K562 (cell line): ENCODE results near the gene KIAA0513. TPM values are rescaled to one million over a fixed set of nuclear protein-coding genes. Genes with fewer than 3 reads are reported as not detected.

Source experiments
- CBX3 ChIP-seq, 2 experiments: IDR thresholded peaks; 1 replicate in 1 of 2; 2 replicates in 1 of 2; pipeline ENCODE4 v1.6.1; 2012; ENCODE audit warnings: inconsistent platforms in 2 of 2, low read length in 2 of 2, borderline replicate concordance in 1 of 2, control low read depth in 1 of 2
- FOXJ2 ChIP-seq: fragments of 200-800 bp; sonication (Bioruptor generic); IDR thresholded peaks from 2 replicates; pipeline ENCODE4 v1.6.1; 2016; ENCODE audit warnings: missing genetic modification characterization, missing compliant biosample characterization
- GTF2A2 ChIP-seq: IDR thresholded peaks from 2 replicates; pipeline ENCODE4 v1.6.1; 2016; ENCODE audit warnings: mild to moderate bottlenecking, missing genetic modification characterization, missing compliant biosample characterization
- GTF2E2 ChIP-seq: fragments of 200-800 bp; sonication (Bioruptor generic); IDR thresholded peaks from 2 replicates; pipeline ENCODE4 v1.6.1; 2016; ENCODE audit warnings: missing genetic modification characterization, missing compliant biosample characterization
- HNRNPL ChIP-seq: fragments of 200-400 bp; formaldehyde crosslinking; IDR thresholded peaks from 2 replicates; pipeline ENCODE4 v1.6.1; 2017; ENCODE audit warnings: low read depth, mild to moderate bottlenecking, low read length
- PML ChIP-seq: IDR thresholded peaks from 2 replicates; pipeline ENCODE4 v1.6.1; 2012; ENCODE audit warnings: low read length, inconsistent platforms
- PTTG1 ChIP-seq: fragments of 450-650 bp; IDR thresholded peaks from 2 replicates; pipeline ENCODE4 v1.6.1; 2016; ENCODE audit warnings: low read depth, mild to moderate bottlenecking, missing genetic modification characterization, missing compliant biosample characterization
- SP1 ChIP-seq: sonication (generic); formaldehyde crosslinking; IDR thresholded peaks from 2 replicates; pipeline ENCODE4 v1.8.1; 2022; ENCODE audit warnings: mild to moderate bottlenecking, missing genetic modification reagents
- STAT5B ChIP-seq: fragments of 250-450 bp; sonication (Bioruptor Pico); IDR thresholded peaks from 2 replicates; pipeline ENCODE4 v1.8.0; 2021; ENCODE audit warnings: mild to moderate bottlenecking, inconsistent platforms
- ZNF146 ChIP-seq: IDR thresholded peaks from one replicate; pipeline ENCODE4 v1.6.1; 2018; ENCODE audit warnings: missing compliant biosample characterization; ENCODE audit not compliant: unreplicated experiment
- ZNF354B ChIP-seq: fragments of 250-450 bp; sonication (Bioruptor Pico); IDR thresholded peaks from 2 replicates; pipeline ENCODE4 v1.4.0; 2020
- polyA plus RNA-seq, 8 experiments: library from polyadenylated mRNA; depleted of rRNA in 4 of 8; stranded (reverse) in 5 of 8; unstranded in 3 of 8; fragments of >200 nt; fragmentation: Nextera tagmentation in 2 of 8; fragmentation: Illumina TruSeq in 1 of 8; extraction: Ambion mirVana in 2 of 8; extraction: Trizol in 1 of 8; gene quantifications; 2 replicates each; pipeline versions ENCODE4 v1.2.1 to v1.2.3, GENCODE V29; 2011 to 2014; ENCODE audit warnings: inconsistent platforms in 1 of 8, missing spikeins in 1 of 8
- total RNA-seq, 7 experiments: library from RNA; depleted of rRNA in 6 of 7; stranded (reverse); fragments of >200 nt in 6 of 7; fragmentation: Illumina TruSeq in 2 of 7; extraction: Trizol in 2 of 7; gene quantifications; 2 replicates each; pipeline versions ENCODE4 v1.2.1 to v1.2.3, GENCODE V29; 2011 to 2021; ENCODE audit warnings: low replicate concordance in 1 of 7
- TF ChIP-seq, protein P1 (sequence below), 2 experiments: fragments of 450-650 bp in 1 of 2; IDR thresholded peaks; 2 replicates each; pipeline ENCODE4 v1.6.1; 2011 to 2017; ENCODE audit warnings: low read depth in 2 of 2, antibody characterized with exemption in 1 of 2, borderline replicate concordance in 1 of 2, low read length in 1 of 2, mild to moderate bottlenecking in 1 of 2, mixed read lengths in 1 of 2; ENCODE audit not compliant: control insufficient read depth in 1 of 2
- TF ChIP-seq, protein P2 (sequence below): fragments of 450-650 bp; formaldehyde crosslinking; IDR thresholded peaks from 2 replicates; pipeline ENCODE4 v1.4.0; 2020; ENCODE audit warnings: mild to moderate bottlenecking, moderate library complexity
- TF ChIP-seq, protein P3 (sequence below): fragments of 250-450 bp; sonication (Bioruptor Pico); IDR thresholded peaks from 2 replicates; pipeline ENCODE4 v1.8.0; 2021; ENCODE audit warnings: moderate library complexity, mild to moderate bottlenecking, inconsistent platforms
- TF ChIP-seq, protein P4 (sequence below), 3 experiments: fragments of 200-800 bp in 1 of 3; sonication (Bioruptor generic) in 1 of 3; sonication (generic) in 1 of 3; formaldehyde crosslinking in 1 of 3; IDR thresholded peaks; 2 replicates each; pipeline versions ENCODE4 v1.6.1 to v1.8.0; 2016 to 2022; ENCODE audit warnings: mild to moderate bottlenecking in 2 of 3, missing compliant biosample characterization in 2 of 3, missing genetic modification characterization in 2 of 3, missing genetic modification reagents in 1 of 3
- TF ChIP-seq, protein P5 (sequence below): fragments of 450-650 bp; IDR thresholded peaks from 2 replicates; pipeline ENCODE4 v1.6.1; 2014; ENCODE audit warnings: low read depth, mild to moderate bottlenecking, moderate library complexity, borderline replicate concordance
- TF ChIP-seq, protein P6 (sequence below): sonication (generic); formaldehyde crosslinking; IDR thresholded peaks from 2 replicates; pipeline ENCODE4 v1.8.0; 2022; ENCODE audit warnings: missing genetic modification reagents, mild to moderate bottlenecking, borderline replicate concordance

The KIAA0513 gene
- total and polyA plus RNA-seq, 9 of the 15 experiments (the other 6 are each of a cell fraction or from before 2014, with no cell fraction given) = 0.18 to 13.7 (median 10.2) TPM

DNA sequence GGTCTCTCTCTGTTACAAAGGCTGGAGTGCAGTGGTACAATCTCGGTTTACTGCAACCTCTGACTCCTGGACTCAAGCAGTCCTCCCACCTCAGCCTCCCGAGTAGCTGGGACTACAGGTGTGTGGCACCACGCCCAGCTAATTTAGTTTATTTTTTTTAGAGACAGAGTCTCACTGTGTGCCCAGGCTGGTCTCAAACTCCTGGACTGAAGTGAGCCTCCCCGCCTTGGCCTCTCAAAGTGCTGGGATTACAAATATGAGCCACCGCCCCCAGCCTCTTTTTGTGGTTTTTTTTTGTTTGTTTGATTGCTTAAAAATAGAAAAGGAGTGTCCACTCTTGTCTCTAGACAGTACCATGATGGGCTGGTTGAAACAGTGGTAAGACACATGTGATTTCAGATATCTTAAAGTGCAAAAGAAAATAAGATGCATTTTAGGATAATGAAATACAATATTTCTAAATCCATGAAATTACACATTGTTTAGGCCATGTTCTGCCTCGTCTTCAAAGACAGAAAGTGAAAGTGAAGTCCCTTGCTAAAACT lies 27.4 kb downstream of the KIAA0513 start (continued):
- TF ChIP-seq, protein P1, sequence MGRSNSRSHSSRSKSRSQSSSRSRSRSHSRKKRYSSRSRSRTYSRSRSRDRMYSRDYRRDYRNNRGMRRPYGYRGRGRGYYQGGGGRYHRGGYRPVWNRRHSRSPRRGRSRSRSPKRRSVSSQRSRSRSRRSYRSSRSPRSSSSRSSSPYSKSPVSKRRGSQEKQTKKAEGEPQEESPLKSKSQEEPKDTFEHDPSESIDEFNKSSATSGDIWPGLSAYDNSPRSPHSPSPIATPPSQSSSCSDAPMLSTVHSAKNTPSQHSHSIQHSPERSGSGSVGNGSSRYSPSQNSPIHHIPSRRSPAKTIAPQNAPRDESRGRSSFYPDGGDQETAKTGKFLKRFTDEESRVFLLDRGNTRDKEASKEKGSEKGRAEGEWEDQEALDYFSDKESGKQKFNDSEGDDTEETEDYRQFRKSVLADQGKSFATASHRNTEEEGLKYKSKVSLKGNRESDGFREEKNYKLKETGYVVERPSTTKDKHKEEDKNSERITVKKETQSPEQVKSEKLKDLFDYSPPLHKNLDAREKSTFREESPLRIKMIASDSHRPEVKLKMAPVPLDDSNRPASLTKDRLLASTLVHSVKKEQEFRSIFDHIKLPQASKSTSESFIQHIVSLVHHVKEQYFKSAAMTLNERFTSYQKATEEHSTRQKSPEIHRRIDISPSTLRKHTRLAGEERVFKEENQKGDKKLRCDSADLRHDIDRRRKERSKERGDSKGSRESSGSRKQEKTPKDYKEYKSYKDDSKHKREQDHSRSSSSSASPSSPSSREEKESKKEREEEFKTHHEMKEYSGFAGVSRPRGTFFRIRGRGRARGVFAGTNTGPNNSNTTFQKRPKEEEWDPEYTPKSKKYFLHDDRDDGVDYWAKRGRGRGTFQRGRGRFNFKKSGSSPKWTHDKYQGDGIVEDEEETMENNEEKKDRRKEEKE (IDR thresholded peaks at IDR 0.05; ENCODE audit: borderline replicate concordance in 1 of 2, control insufficient read depth in 1 of 2, low read depth in 2 of 2, low read length in 1 of 2) = no peak
- TF ChIP-seq PTTG1 (tag) (no peak), PML (no peak), GTF2E2 (tag) (peak; percentile 74; the same call in 1 of the 2 replicates), FOXJ2 (tag) (no peak), HNRNPL (no peak), SP1 (no peak), ZNF146 (CRISPR knock-in tag) (no peak), GTF2A2 (tag) (no peak), CBX3 (IDR thresholded peaks at IDR 0.05; ENCODE audit: borderline replicate concordance in 1 of 2, low read length in 2 of 2) (0 out of 3 replicates have a peak, but pooled peaks of 1 of the 2 experiments have one; percentile 8), STAT5B (CRISPR knock-in tag) (no peak), ZNF354B (CRISPR knock-in tag) (no peak)
- TF ChIP-seq, protein P2, sequence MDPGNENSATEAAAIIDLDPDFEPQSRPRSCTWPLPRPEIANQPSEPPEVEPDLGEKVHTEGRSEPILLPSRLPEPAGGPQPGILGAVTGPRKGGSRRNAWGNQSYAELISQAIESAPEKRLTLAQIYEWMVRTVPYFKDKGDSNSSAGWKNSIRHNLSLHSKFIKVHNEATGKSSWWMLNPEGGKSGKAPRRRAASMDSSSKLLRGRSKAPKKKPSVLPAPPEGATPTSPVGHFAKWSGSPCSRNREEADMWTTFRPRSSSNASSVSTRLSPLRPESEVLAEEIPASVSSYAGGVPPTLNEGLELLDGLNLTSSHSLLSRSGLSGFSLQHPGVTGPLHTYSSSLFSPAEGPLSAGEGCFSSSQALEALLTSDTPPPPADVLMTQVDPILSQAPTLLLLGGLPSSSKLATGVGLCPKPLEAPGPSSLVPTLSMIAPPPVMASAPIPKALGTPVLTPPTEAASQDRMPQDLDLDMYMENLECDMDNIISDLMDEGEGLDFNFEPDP (CRISPR knock-in tag) = no peak
- TF ChIP-seq, protein P3, sequence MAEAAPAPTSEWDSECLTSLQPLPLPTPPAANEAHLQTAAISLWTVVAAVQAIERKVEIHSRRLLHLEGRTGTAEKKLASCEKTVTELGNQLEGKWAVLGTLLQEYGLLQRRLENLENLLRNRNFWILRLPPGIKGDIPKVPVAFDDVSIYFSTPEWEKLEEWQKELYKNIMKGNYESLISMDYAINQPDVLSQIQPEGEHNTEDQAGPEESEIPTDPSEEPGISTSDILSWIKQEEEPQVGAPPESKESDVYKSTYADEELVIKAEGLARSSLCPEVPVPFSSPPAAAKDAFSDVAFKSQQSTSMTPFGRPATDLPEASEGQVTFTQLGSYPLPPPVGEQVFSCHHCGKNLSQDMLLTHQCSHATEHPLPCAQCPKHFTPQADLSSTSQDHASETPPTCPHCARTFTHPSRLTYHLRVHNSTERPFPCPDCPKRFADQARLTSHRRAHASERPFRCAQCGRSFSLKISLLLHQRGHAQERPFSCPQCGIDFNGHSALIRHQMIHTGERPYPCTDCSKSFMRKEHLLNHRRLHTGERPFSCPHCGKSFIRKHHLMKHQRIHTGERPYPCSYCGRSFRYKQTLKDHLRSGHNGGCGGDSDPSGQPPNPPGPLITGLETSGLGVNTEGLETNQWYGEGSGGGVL (CRISPR knock-in tag) = no peak
- TF ChIP-seq, protein P4, sequence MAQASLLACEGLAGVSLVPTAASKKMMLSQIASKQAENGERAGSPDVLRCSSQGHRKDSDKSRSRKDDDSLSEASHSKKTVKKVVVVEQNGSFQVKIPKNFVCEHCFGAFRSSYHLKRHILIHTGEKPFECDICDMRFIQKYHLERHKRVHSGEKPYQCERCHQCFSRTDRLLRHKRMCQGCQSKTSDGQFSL (CRISPR knock-in tag; IDR thresholded peaks at IDR 0.05) = no peak
- TF ChIP-seq, protein P4 (tag; IDR thresholded peaks at IDR 0.05) = no peak
- TF ChIP-seq, protein P5, sequence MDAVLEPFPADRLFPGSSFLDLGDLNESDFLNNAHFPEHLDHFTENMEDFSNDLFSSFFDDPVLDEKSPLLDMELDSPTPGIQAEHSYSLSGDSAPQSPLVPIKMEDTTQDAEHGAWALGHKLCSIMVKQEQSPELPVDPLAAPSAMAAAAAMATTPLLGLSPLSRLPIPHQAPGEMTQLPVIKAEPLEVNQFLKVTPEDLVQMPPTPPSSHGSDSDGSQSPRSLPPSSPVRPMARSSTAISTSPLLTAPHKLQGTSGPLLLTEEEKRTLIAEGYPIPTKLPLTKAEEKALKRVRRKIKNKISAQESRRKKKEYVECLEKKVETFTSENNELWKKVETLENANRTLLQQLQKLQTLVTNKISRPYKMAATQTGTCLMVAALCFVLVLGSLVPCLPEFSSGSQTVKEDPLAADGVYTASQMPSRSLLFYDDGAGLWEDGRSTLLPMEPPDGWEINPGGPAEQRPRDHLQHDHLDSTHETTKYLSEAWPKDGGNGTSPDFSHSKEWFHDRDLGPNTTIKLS = no peak
- TF ChIP-seq, protein P6, sequence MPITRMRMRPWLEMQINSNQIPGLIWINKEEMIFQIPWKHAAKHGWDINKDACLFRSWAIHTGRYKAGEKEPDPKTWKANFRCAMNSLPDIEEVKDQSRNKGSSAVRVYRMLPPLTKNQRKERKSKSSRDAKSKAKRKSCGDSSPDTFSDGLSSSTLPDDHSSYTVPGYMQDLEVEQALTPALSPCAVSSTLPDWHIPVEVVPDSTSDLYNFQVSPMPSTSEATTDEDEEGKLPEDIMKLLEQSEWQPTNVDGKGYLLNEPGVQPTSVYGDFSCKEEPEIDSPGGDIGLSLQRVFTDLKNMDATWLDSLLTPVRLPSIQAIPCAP (CRISPR knock-in tag) = no peak
